Panc1 (cell line): ENCODE measurements around the gene FANCI. TPM values are rescaled to one million over a fixed set of nuclear protein-coding genes. Genes with fewer than 3 reads are reported as not detected.

ENCODE experiments used
- ATAC-seq: fragments of 200-7000 bp; cut with Tn5 transposase; 2 replicates; pipeline ENCODE4 v1.9.1; 2020; ENCODE audit warnings: mild to moderate bottlenecking, moderate library complexity
- BruUV-seq: library from RNA; stranded (reverse); fragments of 400-500 nt; replicated peaks from 2 replicates; lab custom pipeline; 2021; lab: Mats Ljungman, UMichigan
- CTCF ChIA-PET: fragments of 300-600 bp; sonication (Branson Sonifier 250); formaldehyde crosslinking; loops from one replicate; lab custom pipeline; 2022; ENCODE audit warnings: antibody characterized with exemption; lab: Charles Lee
- POLR2A ChIA-PET: fragments of 300-600 bp; sonication (Branson Sonifier 250); formaldehyde crosslinking; loops from one replicate; lab custom pipeline; 2022; ENCODE audit warnings: antibody characterized with exemption; lab: Charles Lee
- DNase-seq: peaks from one replicate; pipeline ENCODE4 v3.0.0-alpha.2; 2010; ENCODE audit warnings: low read depth, low spot score
- H3K27ac ChIP-seq: 2 replicates; pipeline ENCODE4 v1.5.1; 2011; ENCODE audit warnings: mild to moderate bottlenecking, low read length, inconsistent platforms
- H3K27me3 ChIP-seq: fragments of 200-500 bp; sonication (Bioruptor generic); 2 replicates; pipeline ENCODE4 v1.6.0; 2014; ENCODE audit warnings: low read length, inconsistent platforms; ENCODE audit not compliant: control insufficient read depth, insufficient read depth
- H3K36me3 ChIP-seq: fragments of 200-500 bp; sonication (Bioruptor generic); 2 replicates; pipeline ENCODE4 v1.5.1; 2014; ENCODE audit warnings: inconsistent platforms, mild to moderate bottlenecking, low read length, moderate library complexity; ENCODE audit not compliant: control insufficient read depth, insufficient read depth
- H3K4me1 ChIP-seq: 2 replicates; pipeline ENCODE4 v1.5.1; 2011; ENCODE audit warnings: inconsistent platforms, mild to moderate bottlenecking, low read length, moderate library complexity; ENCODE audit not compliant: control insufficient read depth, insufficient read depth
- H3K4me3 ChIP-seq, 2 experiments: 2 replicates each; pipeline ENCODE4 v1.5.1; 2011 to 2012; ENCODE audit warnings: low read depth in 2 of 2, low read length in 2 of 2, mild to moderate bottlenecking in 2 of 2, inconsistent platforms in 1 of 2, moderate library complexity in 1 of 2
- H3K9me3 ChIP-seq: fragments of 200-500 bp; sonication (Bioruptor generic); 2 replicates; pipeline ENCODE4 v1.5.1; 2014; ENCODE audit warnings: low read depth, mild to moderate bottlenecking, inconsistent platforms, low read length, moderate library complexity; ENCODE audit not compliant: control insufficient read depth, insufficient read depth
- POLR2AphosphoS5 ChIP-seq: IDR thresholded peaks from 2 replicates; pipeline ENCODE4 v1.6.1; 2012; ENCODE audit warnings: mild to moderate bottlenecking, low read depth, low read length, moderate library complexity
- SIN3A ChIP-seq: IDR thresholded peaks from 2 replicates; pipeline ENCODE4 v1.6.1; 2012; ENCODE audit warnings: low read depth, mild to moderate bottlenecking, low read length, moderate library complexity, borderline replicate concordance; ENCODE audit not compliant: insufficient read depth
- TCF7L2 ChIP-seq: IDR thresholded peaks from 2 replicates; pipeline ENCODE4 v1.6.1; 2011; ENCODE audit warnings: mild to moderate bottlenecking, low read depth, low read length, inconsistent platforms
- in situ Hi-C: cut with HindIII; loops from 2 replicates; pipeline ENCODE4 v1.10.0; 2016; ENCODE audit warnings: low sequenced_read_pairs, low pct_unique_long_range_greater_than_20kb
- intact Hi-C: fragments of 100-400 bp; cut with micrococcal nuclease; formaldehyde crosslinking; loops from one replicate; pipeline ENCODE4 v1.10.0; 2022; ENCODE audit not compliant: unreplicated experiment
- total RNA-seq: library from RNA; stranded (reverse); gene quantifications from one replicate; pipeline ENCODE4 v1.2.1, GENCODE V29; 2021; ENCODE audit not compliant: unreplicated experiment
- TF ChIP-seq, protein P1 (sequence below): fragments of 450-650 bp; IDR thresholded peaks from 2 replicates; pipeline ENCODE4 v1.5.1; 2017; ENCODE audit warnings: mild to moderate bottlenecking
- TF ChIP-seq, protein P2 (sequence below), 2 experiments: IDR thresholded peaks; 2 replicates each; pipeline ENCODE4 v1.6.1; 2011 to 2012; ENCODE audit warnings: low read depth in 2 of 2, control low read depth in 1 of 2, low read length in 1 of 2, mild to moderate bottlenecking in 1 of 2, moderate library complexity in 1 of 2; ENCODE audit not compliant: insufficient read depth in 1 of 2

The FANCI gene
- total RNA-seq, 1 experiment from 2014 or later: 96.2 TPM

DNA sequence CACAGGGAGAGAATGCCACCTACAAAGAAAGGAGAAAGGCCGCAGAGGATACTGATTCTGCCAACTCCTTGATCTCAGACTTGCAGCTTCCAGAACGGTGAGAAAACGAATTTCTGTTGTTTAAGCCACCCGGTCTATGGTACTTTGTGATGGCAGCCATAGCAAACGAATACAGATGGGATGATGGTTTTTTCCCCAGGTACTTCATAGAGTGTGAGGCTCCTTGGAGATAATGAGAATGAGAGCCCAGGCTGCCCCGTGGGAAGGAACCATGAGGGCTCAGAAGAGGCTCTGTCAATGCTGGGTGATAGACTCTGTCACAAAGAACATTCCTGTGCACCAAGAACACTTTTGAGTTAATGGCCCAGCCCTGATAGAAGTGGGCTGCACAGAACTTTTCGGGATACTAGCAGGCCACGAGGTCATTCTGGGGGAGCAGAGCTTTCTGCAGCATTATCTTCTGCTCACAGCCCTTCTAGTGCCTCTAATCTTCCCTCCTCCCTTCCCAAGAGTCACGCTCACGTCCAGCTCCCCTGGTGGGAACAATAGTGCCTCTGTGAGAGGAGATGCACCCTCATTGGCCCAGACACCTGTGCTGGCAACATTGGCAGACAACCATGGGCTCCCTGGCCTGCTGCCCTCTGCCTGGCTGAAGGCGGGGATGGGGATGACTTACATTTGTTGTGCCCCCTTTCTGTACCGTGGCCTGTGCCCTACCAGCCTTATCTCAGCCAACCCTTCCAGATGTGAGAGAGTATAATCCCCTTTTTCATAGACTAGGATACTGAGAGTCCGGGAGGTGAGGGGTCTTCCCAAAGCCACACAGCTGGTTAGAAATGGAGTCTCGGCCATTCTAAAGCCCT, 17.2 kb upstream of the FANCI start:
- POLR2A ChIA-PET: no interaction called here
- DNase-seq (no peak), ATAC-seq (no peak)
- no peaks in the 10 kb centered on the region for H3K9me3 ChIP-seq
- in situ Hi-C loops: no loop called here
- H3K4me1 ChIP-seq: no peaks in the 10 kb centered on the region
- H3K4me3 ChIP-seq: no peak overlapping the region
- H3K27me3 ChIP-seq: no peaks in the 10 kb centered on the region
- no peaks in the 10 kb centered on the region for H3K36me3 ChIP-seq
- TF ChIP-seq TCF7L2 (no peak), SIN3A (no peak), POLR2AphosphoS5 (no peak)
- TF ChIP-seq, protein P1, sequence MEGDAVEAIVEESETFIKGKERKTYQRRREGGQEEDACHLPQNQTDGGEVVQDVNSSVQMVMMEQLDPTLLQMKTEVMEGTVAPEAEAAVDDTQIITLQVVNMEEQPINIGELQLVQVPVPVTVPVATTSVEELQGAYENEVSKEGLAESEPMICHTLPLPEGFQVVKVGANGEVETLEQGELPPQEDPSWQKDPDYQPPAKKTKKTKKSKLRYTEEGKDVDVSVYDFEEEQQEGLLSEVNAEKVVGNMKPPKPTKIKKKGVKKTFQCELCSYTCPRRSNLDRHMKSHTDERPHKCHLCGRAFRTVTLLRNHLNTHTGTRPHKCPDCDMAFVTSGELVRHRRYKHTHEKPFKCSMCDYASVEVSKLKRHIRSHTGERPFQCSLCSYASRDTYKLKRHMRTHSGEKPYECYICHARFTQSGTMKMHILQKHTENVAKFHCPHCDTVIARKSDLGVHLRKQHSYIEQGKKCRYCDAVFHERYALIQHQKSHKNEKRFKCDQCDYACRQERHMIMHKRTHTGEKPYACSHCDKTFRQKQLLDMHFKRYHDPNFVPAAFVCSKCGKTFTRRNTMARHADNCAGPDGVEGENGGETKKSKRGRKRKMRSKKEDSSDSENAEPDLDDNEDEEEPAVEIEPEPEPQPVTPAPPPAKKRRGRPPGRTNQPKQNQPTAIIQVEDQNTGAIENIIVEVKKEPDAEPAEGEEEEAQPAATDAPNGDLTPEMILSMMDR: no peak
- TF ChIP-seq, protein P2, sequence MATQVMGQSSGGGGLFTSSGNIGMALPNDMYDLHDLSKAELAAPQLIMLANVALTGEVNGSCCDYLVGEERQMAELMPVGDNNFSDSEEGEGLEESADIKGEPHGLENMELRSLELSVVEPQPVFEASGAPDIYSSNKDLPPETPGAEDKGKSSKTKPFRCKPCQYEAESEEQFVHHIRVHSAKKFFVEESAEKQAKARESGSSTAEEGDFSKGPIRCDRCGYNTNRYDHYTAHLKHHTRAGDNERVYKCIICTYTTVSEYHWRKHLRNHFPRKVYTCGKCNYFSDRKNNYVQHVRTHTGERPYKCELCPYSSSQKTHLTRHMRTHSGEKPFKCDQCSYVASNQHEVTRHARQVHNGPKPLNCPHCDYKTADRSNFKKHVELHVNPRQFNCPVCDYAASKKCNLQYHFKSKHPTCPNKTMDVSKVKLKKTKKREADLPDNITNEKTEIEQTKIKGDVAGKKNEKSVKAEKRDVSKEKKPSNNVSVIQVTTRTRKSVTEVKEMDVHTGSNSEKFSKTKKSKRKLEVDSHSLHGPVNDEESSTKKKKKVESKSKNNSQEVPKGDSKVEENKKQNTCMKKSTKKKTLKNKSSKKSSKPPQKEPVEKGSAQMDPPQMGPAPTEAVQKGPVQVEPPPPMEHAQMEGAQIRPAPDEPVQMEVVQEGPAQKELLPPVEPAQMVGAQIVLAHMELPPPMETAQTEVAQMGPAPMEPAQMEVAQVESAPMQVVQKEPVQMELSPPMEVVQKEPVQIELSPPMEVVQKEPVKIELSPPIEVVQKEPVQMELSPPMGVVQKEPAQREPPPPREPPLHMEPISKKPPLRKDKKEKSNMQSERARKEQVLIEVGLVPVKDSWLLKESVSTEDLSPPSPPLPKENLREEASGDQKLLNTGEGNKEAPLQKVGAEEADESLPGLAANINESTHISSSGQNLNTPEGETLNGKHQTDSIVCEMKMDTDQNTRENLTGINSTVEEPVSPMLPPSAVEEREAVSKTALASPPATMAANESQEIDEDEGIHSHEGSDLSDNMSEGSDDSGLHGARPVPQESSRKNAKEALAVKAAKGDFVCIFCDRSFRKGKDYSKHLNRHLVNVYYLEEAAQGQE (IDR thresholded peaks at IDR 0.05; ENCODE audit: insufficient read depth in 1 of 2, low read depth in 2 of 2, low read length in 1 of 2): no peak
- BruUV-seq: no TSS peak
- no peak overlapping the region for H3K27ac ChIP-seq
- CTCF ChIA-PET: no interaction called here
- intact Hi-C loops: no loop called here

DNA sequence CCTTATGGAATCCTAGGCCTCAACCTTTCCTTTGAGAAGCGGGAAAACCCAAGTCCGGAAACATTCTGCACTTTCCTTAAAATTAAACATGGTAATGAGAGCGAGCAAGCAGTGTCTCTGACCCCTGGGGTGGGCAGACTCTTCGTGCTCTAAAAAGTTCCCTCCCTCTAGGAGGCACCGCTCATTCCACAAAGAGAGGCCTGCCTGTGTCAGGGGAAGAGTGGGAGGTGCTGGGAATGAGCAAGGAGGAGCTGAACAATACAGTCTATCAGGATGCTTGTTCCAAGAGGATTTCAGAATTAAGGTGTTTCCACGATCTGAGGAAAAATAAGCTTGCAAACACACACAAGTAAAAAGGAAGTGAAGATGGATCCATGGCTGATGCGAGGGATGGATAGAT, 16.4 kb upstream of the FANCI start:
- ChIA-PET CTCF (no interaction called here), POLR2A (no interaction called here)
- no peaks in the 10 kb centered on the region for H3K4me1 ChIP-seq
- no peak for TF ChIP-seq TCF7L2
- no peak for TF ChIP-seq POLR2AphosphoS5
- TF ChIP-seq, protein P1: no peak
- no peak for TF ChIP-seq SIN3A
- TF ChIP-seq, protein P2 (IDR thresholded peaks at IDR 0.05; ENCODE audit: insufficient read depth in 1 of 2, low read depth in 2 of 2, low read length in 1 of 2): no peak
- no TSS peak for BruUV-seq
- in situ Hi-C loops: no loop called here
- ATAC-seq (no peak), DNase-seq (no peak)
- H3K9me3 ChIP-seq: no peaks in the 10 kb centered on the region
- H3K27me3 ChIP-seq: no peaks in the 10 kb centered on the region
- H3K4me3 ChIP-seq: no peak overlapping the region
- H3K36me3 ChIP-seq: no peaks in the 10 kb centered on the region
- no peak overlapping the region for H3K27ac ChIP-seq
- intact Hi-C loops: no loop called here
